ENCODE results near the gene SLC38A11. TPM values are rescaled to one million over a fixed set of nuclear protein-coding genes. Genes with fewer than 3 reads are reported as not detected.

Gene SLC38A11
- total RNA-seq, 2 experiments from 2014 or later = not detected

DNA sequence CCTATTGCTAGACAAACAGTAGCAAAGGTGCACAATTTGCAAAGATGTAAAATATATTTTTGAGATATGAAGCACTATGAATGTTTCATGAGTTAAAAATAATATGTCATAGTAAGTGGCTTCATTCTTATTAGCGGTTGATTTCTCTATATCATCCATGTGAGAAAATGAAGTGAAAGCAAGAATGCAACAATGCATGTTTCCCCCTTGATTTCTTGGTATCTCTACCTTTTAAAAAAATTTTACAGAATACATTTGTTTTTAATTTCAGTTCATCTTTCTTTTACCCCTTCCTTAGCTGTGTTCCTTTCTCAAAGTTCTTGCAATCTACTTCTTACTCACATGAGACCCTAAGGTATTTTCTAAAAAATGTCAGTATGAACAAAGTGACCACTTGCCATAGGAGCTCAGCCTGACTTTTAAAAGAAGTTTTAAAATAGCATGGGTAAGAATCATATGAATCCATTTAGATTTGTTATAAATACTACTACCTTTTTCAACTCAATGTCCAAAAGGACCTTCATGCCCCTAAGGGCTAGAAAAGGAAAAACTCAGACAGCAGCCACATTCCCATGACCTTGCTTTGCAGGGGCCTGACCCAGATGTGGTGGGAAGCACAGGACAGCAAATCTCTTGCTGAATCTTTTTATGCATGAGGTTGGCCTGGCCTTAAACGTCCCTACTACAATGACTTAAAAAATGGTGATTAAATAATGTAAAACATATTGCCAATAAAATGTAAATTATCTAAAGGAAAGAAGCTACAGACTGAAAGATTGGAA lies 14.8 kb upstream of the SLC38A11 start:
- BruUV-seq (replicated peaks) = no TSS peak
- TF ChIP-seq, protein P1, sequence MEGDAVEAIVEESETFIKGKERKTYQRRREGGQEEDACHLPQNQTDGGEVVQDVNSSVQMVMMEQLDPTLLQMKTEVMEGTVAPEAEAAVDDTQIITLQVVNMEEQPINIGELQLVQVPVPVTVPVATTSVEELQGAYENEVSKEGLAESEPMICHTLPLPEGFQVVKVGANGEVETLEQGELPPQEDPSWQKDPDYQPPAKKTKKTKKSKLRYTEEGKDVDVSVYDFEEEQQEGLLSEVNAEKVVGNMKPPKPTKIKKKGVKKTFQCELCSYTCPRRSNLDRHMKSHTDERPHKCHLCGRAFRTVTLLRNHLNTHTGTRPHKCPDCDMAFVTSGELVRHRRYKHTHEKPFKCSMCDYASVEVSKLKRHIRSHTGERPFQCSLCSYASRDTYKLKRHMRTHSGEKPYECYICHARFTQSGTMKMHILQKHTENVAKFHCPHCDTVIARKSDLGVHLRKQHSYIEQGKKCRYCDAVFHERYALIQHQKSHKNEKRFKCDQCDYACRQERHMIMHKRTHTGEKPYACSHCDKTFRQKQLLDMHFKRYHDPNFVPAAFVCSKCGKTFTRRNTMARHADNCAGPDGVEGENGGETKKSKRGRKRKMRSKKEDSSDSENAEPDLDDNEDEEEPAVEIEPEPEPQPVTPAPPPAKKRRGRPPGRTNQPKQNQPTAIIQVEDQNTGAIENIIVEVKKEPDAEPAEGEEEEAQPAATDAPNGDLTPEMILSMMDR (conservative IDR thresholded peaks at IDR 0.05; ENCODE audit: low read length) = no peak
- TF ChIP-seq EZH2phosphoT487 (IDR thresholded peaks at IDR 0.05; ENCODE audit: borderline replicate concordance, low read depth, low read length) = no peak

GRCh38 chr2:164967781-164968228 lies 12.5 kb upstream of the SLC38A11 start:
- CTCF ChIA-PET (ENCODE audit: unreplicated experiment) = interaction anchor here (0.7 kb wide), 1 partner anchor 48 kb away, joined by 3 read pairs; no protein-coding TSS in a partner anchor
- no peaks in the 10 kb centered on the region for H3K9me2 ChIP-seq (ENCODE audit: insufficient read depth, low read length)
- no TSS peak for BruUV-seq (replicated peaks)
- H3K79me2 ChIP-seq (ENCODE audit: insufficient read depth, low read depth, low read length) = no peaks in the 10 kb centered on the region
- H3K4me2 ChIP-seq (ENCODE audit: low read length) = no peak overlapping the region
- no peaks in the 10 kb centered on the region for H3K36me3 ChIP-seq (ENCODE audit: insufficient read depth, low read length)
- no peak overlapping the region for H2AFZ ChIP-seq (ENCODE audit: low read length)
- no peak overlapping the region for H3K4me3 ChIP-seq (ENCODE audit: low read depth, low read length, poor library complexity, severe bottlenecking)
- no peak overlapping the region for H3K27ac ChIP-seq (ENCODE audit: low read depth, low read length, poor library complexity, severe bottlenecking)
- TF ChIP-seq EZH2phosphoT487 (IDR thresholded peaks at IDR 0.05; ENCODE audit: borderline replicate concordance, low read depth, low read length) = no peak
- TF ChIP-seq, protein P1 (conservative IDR thresholded peaks at IDR 0.05; ENCODE audit: low read length) = no peak
- H4K20me1 ChIP-seq (ENCODE audit: insufficient read depth, low read length) = no peaks in the 10 kb centered on the region
- intact Hi-C loops (cut with micrococcal nuclease; ENCODE audit: unreplicated experiment) = no loop called here
- no peaks in the 10 kb centered on the region for H3K4me1 ChIP-seq (ENCODE audit: insufficient read depth, low read length, poor library complexity, severe bottlenecking)
- H3K9me3 ChIP-seq (ENCODE audit: low read length) = no peaks in the 10 kb centered on the region
- POLR2A ChIA-PET = interaction anchor here (0.7 to 2.5 kb wide), 2 partner anchors 13 to 231 kb away, joined by 3 to 9 read pairs; no protein-coding TSS in a partner anchor
- no peak for DNase-seq (ENCODE audit: low spot score)

More for the DNA sequence above, 14.8 kb upstream of the SLC38A11 start:
- POLR2A ChIA-PET = interaction anchor here (0.5 to 1.5 kb wide), 4 partner anchors 10 to 208 kb away, joined by 3 to 9 read pairs (median 5); no protein-coding TSS in a partner anchor
- Histone ChIP-seq H3K4me2 (ENCODE audit: low read length) (no peak overlapping the region), H3K27ac (ENCODE audit: low read depth, low read length, poor library complexity, severe bottlenecking) (no peak overlapping the region), H3K4me3 (ENCODE audit: low read depth, low read length, poor library complexity, severe bottlenecking) (no peak overlapping the region), H3K9me2 (ENCODE audit: insufficient read depth, low read length) (no peaks in the 10 kb centered on the region), H2AFZ (ENCODE audit: low read length) (no peak overlapping the region), H3K79me2 (ENCODE audit: insufficient read depth, low read depth, low read length) (no peaks in the 10 kb centered on the region), H4K20me1 (ENCODE audit: insufficient read depth, low read length) (no peaks in the 10 kb centered on the region), H3K4me1 (ENCODE audit: insufficient read depth, low read length, poor library complexity, severe bottlenecking) (no peaks in the 10 kb centered on the region), H3K36me3 (ENCODE audit: insufficient read depth, low read length) (no peaks in the 10 kb centered on the region), H3K9me3 (ENCODE audit: low read length) (no peaks in the 10 kb centered on the region)
- no peak for DNase-seq (ENCODE audit: low spot score)
- intact Hi-C loops (cut with micrococcal nuclease; ENCODE audit: unreplicated experiment) = no loop called here
- CTCF ChIA-PET (ENCODE audit: unreplicated experiment) = no interaction called here

GRCh38 chr2:164967361-164967760 lies 12.0 kb upstream of the SLC38A11 start:
- no peak overlapping the region for H3K4me3 ChIP-seq (ENCODE audit: low read depth, low read length, poor library complexity, severe bottlenecking)
- POLR2A ChIA-PET = interaction anchor here (0.5 to 2.5 kb wide), 2 partner anchors 14 to 264 kb away, joined by 4 to 9 read pairs; no protein-coding TSS in a partner anchor
- intact Hi-C loops (cut with micrococcal nuclease; ENCODE audit: unreplicated experiment) = no loop called here
- H2AFZ ChIP-seq (ENCODE audit: low read length) = no peak overlapping the region
- no peak overlapping the region for H3K4me2 ChIP-seq (ENCODE audit: low read length)
- no peak for DNase-seq (ENCODE audit: low spot score)
- H3K36me3 ChIP-seq (ENCODE audit: insufficient read depth, low read length) = no peaks in the 10 kb centered on the region
- no peaks in the 10 kb centered on the region for H4K20me1 ChIP-seq (ENCODE audit: insufficient read depth, low read length)
- no TSS peak for BruUV-seq (replicated peaks)
- H3K79me2 ChIP-seq (ENCODE audit: insufficient read depth, low read depth, low read length) = no peaks in the 10 kb centered on the region
- H3K9me2 ChIP-seq (ENCODE audit: insufficient read depth, low read length) = no peaks in the 10 kb centered on the region
- no peaks in the 10 kb centered on the region for H3K4me1 ChIP-seq (ENCODE audit: insufficient read depth, low read length, poor library complexity, severe bottlenecking)
- CTCF ChIA-PET (ENCODE audit: unreplicated experiment) = interaction anchor here (0.7 kb wide), 1 partner anchor 49 kb away, joined by 3 read pairs; no protein-coding TSS in a partner anchor
- H3K27ac ChIP-seq (ENCODE audit: low read depth, low read length, poor library complexity, severe bottlenecking) = no peak overlapping the region
- TF ChIP-seq EZH2phosphoT487 (IDR thresholded peaks at IDR 0.05; ENCODE audit: borderline replicate concordance, low read depth, low read length) = no peak
- TF ChIP-seq, protein P1 (conservative IDR thresholded peaks at IDR 0.05; ENCODE audit: low read length) = no peak
- H3K9me3 ChIP-seq (ENCODE audit: low read length) = no peaks in the 10 kb centered on the region

Data from OCI-LY7 (cell line).